Thymus (tissue), 11 donors: Measurements from ENCODE around the gene FARP2. TPM values are rescaled to one million over a fixed set of nuclear protein-coding genes. Genes with fewer than 3 reads are reported as not detected.
A peak's percentile ranks its signal among the peaks of the same experiment; 100 is the strongest.

ENCODE experiments used
- DNase-seq, 9 donors: peaks; one replicate each; pipeline ENCODE4 v3.0.0-alpha.2; 2013; ENCODE audit warnings: low spot score in 9 of 9, low read depth in 6 of 9, missing footprints in 1 of 9
- H3K27ac ChIP-seq, 2 donors: one replicate each; pipeline ENCODE4 v1.5.1; 2013; ENCODE audit warnings: control low read depth in 1 of 2, low read depth in 1 of 2, low read length in 1 of 2, mild to moderate bottlenecking in 1 of 2, moderate library complexity in 1 of 2
- H3K27me3 ChIP-seq, 2 donors: one replicate each; pipeline ENCODE4 v1.5.1; 2013; ENCODE audit warnings: low read length in 1 of 2; ENCODE audit not compliant: control insufficient read depth in 2 of 2, insufficient read depth in 1 of 2
- H3K36me3 ChIP-seq, 2 donors: one replicate each; pipeline ENCODE4 v1.5.1; 2013; ENCODE audit warnings: low read length in 1 of 2, mild to moderate bottlenecking in 1 of 2, moderate library complexity in 1 of 2; ENCODE audit not compliant: control insufficient read depth in 2 of 2, insufficient read depth in 2 of 2
- H3K4me1 ChIP-seq, 2 donors: one replicate each; pipeline ENCODE4 v1.5.1; 2013; ENCODE audit warnings: low read length in 2 of 2; ENCODE audit not compliant: control insufficient read depth in 2 of 2, insufficient read depth in 2 of 2
- H3K4me3 ChIP-seq, 2 donors: one replicate each; pipeline ENCODE4 v1.5.1; 2013; ENCODE audit warnings: low read length in 2 of 2, control low read depth in 1 of 2, mild to moderate bottlenecking in 1 of 2
- H3K9me3 ChIP-seq, 2 donors: one replicate each; pipeline ENCODE4 v1.5.1; 2013; ENCODE audit warnings: low read length in 1 of 2, mild to moderate bottlenecking in 1 of 2; ENCODE audit not compliant: control insufficient read depth in 2 of 2, insufficient read depth in 1 of 2
- WGBS: extraction: QIAGEN DNeasy Blood & Tissue Kit; methylation state at CpG from one replicate; pipeline ENCODE4 v1.1.7; 2013; 5-methylcytosine and 5-hydroxymethylcytosine counted together
- polyA plus RNA-seq: library from polyadenylated mRNA; stranded (reverse); fragments of 200-250 nt; gene quantifications from one replicate; pipeline ENCODE4 v1.2.3, GENCODE V29; 2013
- total RNA-seq: library from RNA; stranded (reverse); fragments of 120-200 nt; gene quantifications from one replicate; pipeline ENCODE4 v1.2.4, GENCODE V29; 2013
- donor health status: healthy.

FARP2 gene
- total and polyA plus RNA-seq, 2 donors: 16.1 to 18.2 TPM

GRCh38 chr2:241539616-241540374 lies 183.7 kb downstream of the FARP2 start:
- no peaks in the 10 kb centered on the region for H3K36me3 ChIP-seq
- no peak for DNase-seq
- peaks cover 24 to 58% of the 10 kb centered on the region in 2 donors for H3K27me3 ChIP-seq
- H3K4me3 ChIP-seq: no peak overlapping the region
- no peak overlapping the region for H3K27ac ChIP-seq
- peaks cover 0 to 6% of the 10 kb centered on the region in 2 donors for H3K4me1 ChIP-seq
- WGBS: 98% methylated on average over 11 of the region's 11 CpGs
- H3K9me3 ChIP-seq: peaks cover 5 to 7% of the 10 kb centered on the region in 2 donors

GRCh38 chr2:241540401-241540770 lies 184.3 kb downstream of the FARP2 start:
- no peak overlapping the region for H3K4me3 ChIP-seq
- no peaks in the 10 kb centered on the region for H3K36me3 ChIP-seq
- H3K9me3 ChIP-seq: peaks cover 5 to 7% of the 10 kb centered on the region in 2 donors
- DNase-seq: no peak
- H3K27me3 ChIP-seq: peaks cover 24 to 60% of the 10 kb centered on the region in 2 donors
- WGBS: 79% methylated on average over 10 of the region's 10 CpGs
- H3K4me1 ChIP-seq: peaks cover 0 to 6% of the 10 kb centered on the region in 2 donors
- peak overlapping the region in 1 of 2 donors; percentile 21 for H3K27ac ChIP-seq

GRCh38 chr2:241540771-241541561 lies 184.9 kb downstream of the FARP2 start:
- H3K9me3 ChIP-seq: peaks cover 5 to 7% of the 10 kb centered on the region in 2 donors
- 15% methylated on average over 68 of the region's 68 CpGs for WGBS
- H3K36me3 ChIP-seq: no peaks in the 10 kb centered on the region
- DNase-seq: peak in 6 of 9 donors; percentile 18 to 67 (median 44)
- peak overlapping the region in 1 of 2 donors; percentile 36 for H3K27ac ChIP-seq
- H3K4me3 ChIP-seq: peak overlapping the region in 1 of 2 donors; percentile 10
- peaks cover 24 to 65% of the 10 kb centered on the region in 2 donors for H3K27me3 ChIP-seq
- peaks cover 0 to 6% of the 10 kb centered on the region in 2 donors for H3K4me1 ChIP-seq

GRCh38 chr2:241541564-241542277 lies 185.6 kb downstream of the FARP2 start:
- H3K27me3 ChIP-seq: peaks cover 25 to 72% of the 10 kb centered on the region in 2 donors

GRCh38 chr2:241542278-241542605 lies 186.2 kb downstream of the FARP2 start:
- no peak overlapping the region for H3K4me3 ChIP-seq
- H3K4me1 ChIP-seq: peaks cover 0 to 6% of the 10 kb centered on the region in 2 donors
- no peak for DNase-seq
- no peak overlapping the region for H3K27ac ChIP-seq
- 85% methylated on average over 15 of the region's 15 CpGs for WGBS
- H3K36me3 ChIP-seq: no peaks in the 10 kb centered on the region
- H3K27me3 ChIP-seq: peaks cover 28 to 77% of the 10 kb centered on the region in 2 donors
- H3K9me3 ChIP-seq: peaks cover 5 to 7% of the 10 kb centered on the region in 2 donors

More at GRCh38 chr2:241541564-241542277, 185.6 kb downstream of the FARP2 start:
- no peak for DNase-seq
- Histone ChIP-seq H3K27ac (no peak overlapping the region), H3K9me3 (peaks cover 5 to 7% of the 10 kb centered on the region in 2 donors), H3K36me3 (no peaks in the 10 kb centered on the region), H3K4me3 (no peak overlapping the region), H3K4me1 (peaks cover 0 to 6% of the 10 kb centered on the region in 2 donors)
- 28% methylated on average over 62 of the region's 62 CpGs for WGBS

Other genes with a start within 250 kb of the FARP2 start
- gene PASK, start 206.8 kb upstream of the FARP2 start, total RNA-seq: 42.2 TPM
- gene PASK, start 206.8 kb upstream of the FARP2 start, polyA plus RNA-seq: 26.9 TPM
- 78.9 TPM for gene PPP1R7, start 205.8 kb upstream of the FARP2 start, total RNA-seq
- 63.7 TPM for gene PPP1R7, start 205.8 kb upstream of the FARP2 start, polyA plus RNA-seq
- gene ANO7, start 167.6 kb upstream of the FARP2 start, total RNA-seq: 0.09 TPM
- 0.41 TPM for gene ANO7, start 167.6 kb upstream of the FARP2 start, polyA plus RNA-seq
- 111 TPM for gene HDLBP, start 40.6 kb upstream of the FARP2 start, total RNA-seq
- gene HDLBP, start 40.6 kb upstream of the FARP2 start, polyA plus RNA-seq: 85.1 TPM
- gene SEPTIN2, start 40.4 kb upstream of the FARP2 start, total RNA-seq: 149 TPM
- gene SEPTIN2, start 40.4 kb upstream of the FARP2 start, polyA plus RNA-seq: 189 TPM
- gene STK25, start 152.3 kb downstream of the FARP2 start, total RNA-seq: 86.6 TPM
- gene STK25, start 152.3 kb downstream of the FARP2 start, polyA plus RNA-seq: 198 TPM
- 2.5 TPM for gene BOK, start 202.5 kb downstream of the FARP2 start, total RNA-seq
- 5.1 TPM for gene BOK, start 202.5 kb downstream of the FARP2 start, polyA plus RNA-seq